GM12865 (cell line): ENCODE results near the gene FRMD4A.

Source experiments
- DNase-seq: peaks from one replicate; pipeline ENCODE4 v3.0.0; 2010; ENCODE audit warnings: low read depth
- H3K4me3 ChIP-seq: 2 replicates; pipeline ENCODE4 v1.5.1; 2011; ENCODE audit warnings: mild to moderate bottlenecking, low read depth, low read length, control low read depth
- CTCF ChIP-seq: IDR thresholded peaks from 2 replicates; pipeline ENCODE4 v1.5.1; 2011; ENCODE audit warnings: low read length, control low read depth, low read depth, inconsistent platforms; ENCODE audit not compliant: insufficient read depth; ENCODE audit errors: missing control alignments

Gene FRMD4A

GRCh38 chr10:13654118-13654830 lies 676.5 kb downstream of the FRMD4A start:
- TF ChIP-seq CTCF = no peak
- DNase-seq = no peak
- H3K4me3 ChIP-seq = no peak overlapping the region

- no peak overlapping the region for H3K4me3 ChIP-seq
- DNase-seq = no peak
- no peak for TF ChIP-seq CTCF
Observed at GRCh38 chr10:13652860-13653259, 677.9 kb downstream of the FRMD4A start.

GRCh38 chr10:13651969-13652720 lies 678.6 kb downstream of the FRMD4A start:
- no peak overlapping the region for H3K4me3 ChIP-seq
- no peak for TF ChIP-seq CTCF

GRCh38 chr10:13650961-13651360 lies 679.8 kb downstream of the FRMD4A start:
- no peak overlapping the region for H3K4me3 ChIP-seq
- no peak for TF ChIP-seq CTCF
- DNase-seq = no peak

More at GRCh38 chr10:13651969-13652720, 678.6 kb downstream of the FRMD4A start:
- DNase-seq = no peak

- H3K4me3 ChIP-seq = no peak overlapping the region
- peak; percentile 36 for DNase-seq
- TF ChIP-seq CTCF = no peak
Observed at GRCh38 chr10:13649844-13650520, 680.7 kb downstream of the FRMD4A start.

GRCh38 chr10:13648425-13648824 lies 682.3 kb downstream of the FRMD4A start:
- no peak for TF ChIP-seq CTCF
- DNase-seq = no peak

More at GRCh38 chr10:13648425-13648824, 682.3 kb downstream of the FRMD4A start:
- H3K4me3 ChIP-seq = no peak overlapping the region
